H1 (cell line): ENCODE data around the gene PHKG2. TPM values are rescaled to one million over a fixed set of nuclear protein-coding genes. Genes with fewer than 3 reads are reported as not detected.

Experiments used
- ATF3 ChIP-seq: IDR thresholded peaks from 2 replicates; pipeline ENCODE4 v1.6.1; 2011; ENCODE audit warnings: low read depth, mild to moderate bottlenecking, low read length; ENCODE audit not compliant: insufficient read depth
- SRF ChIP-seq: IDR thresholded peaks from 2 replicates; pipeline ENCODE4 v1.6.1; 2011; ENCODE audit warnings: mild to moderate bottlenecking, low read depth, low read length, moderate library complexity
- polyA plus RNA-seq, 7 experiments: library from polyadenylated mRNA; depleted of rRNA in 3 of 7; stranded (reverse) in 5 of 7; unstranded in 2 of 7; fragments of >200 nt in 5 of 7; fragments of 200-250 nt in 2 of 7; gene quantifications; 1 replicate in 5 of 7; 2 replicates in 1 of 7; 4 replicates in 1 of 7; pipeline versions ENCODE4 v1.2.1 to v1.2.3, GENCODE V29; 2011 to 2013; ENCODE audit warnings: missing spikeins in 2 of 7, mixed read lengths in 2 of 7
- total RNA-seq: library from RNA; stranded (reverse); fragmentation: NEBNext Ultra II Directional; extraction: Animal tissue kit (Norgen Biotek cat#: 25700); gene quantifications from 2 replicates; pipeline ENCODE4 v1.2.1, GENCODE V29; 2021

The PHKG2 gene
- total and polyA plus RNA-seq, 2 of the 8 experiments (the other 6 are each of a cell fraction or from before 2014, with no cell fraction given): 36.0 to 53.4 TPM

GRCh38 chr16:30786115-30786935 is 38.1 kb downstream of the PHKG2 start (continued):
- no peak for TF ChIP-seq SRF
- no peak for TF ChIP-seq ATF3
